GM19035 (cell line): ENCODE measurements around the gene STIP1.

ENCODE experiments used
- ATAC-seq: cut with Tn5 transposase; IDR thresholded peaks from one replicate; pipeline ENCODE4 v1.9.1; 2021; ENCODE audit not compliant: unreplicated experiment

Gene STIP1

DNA sequence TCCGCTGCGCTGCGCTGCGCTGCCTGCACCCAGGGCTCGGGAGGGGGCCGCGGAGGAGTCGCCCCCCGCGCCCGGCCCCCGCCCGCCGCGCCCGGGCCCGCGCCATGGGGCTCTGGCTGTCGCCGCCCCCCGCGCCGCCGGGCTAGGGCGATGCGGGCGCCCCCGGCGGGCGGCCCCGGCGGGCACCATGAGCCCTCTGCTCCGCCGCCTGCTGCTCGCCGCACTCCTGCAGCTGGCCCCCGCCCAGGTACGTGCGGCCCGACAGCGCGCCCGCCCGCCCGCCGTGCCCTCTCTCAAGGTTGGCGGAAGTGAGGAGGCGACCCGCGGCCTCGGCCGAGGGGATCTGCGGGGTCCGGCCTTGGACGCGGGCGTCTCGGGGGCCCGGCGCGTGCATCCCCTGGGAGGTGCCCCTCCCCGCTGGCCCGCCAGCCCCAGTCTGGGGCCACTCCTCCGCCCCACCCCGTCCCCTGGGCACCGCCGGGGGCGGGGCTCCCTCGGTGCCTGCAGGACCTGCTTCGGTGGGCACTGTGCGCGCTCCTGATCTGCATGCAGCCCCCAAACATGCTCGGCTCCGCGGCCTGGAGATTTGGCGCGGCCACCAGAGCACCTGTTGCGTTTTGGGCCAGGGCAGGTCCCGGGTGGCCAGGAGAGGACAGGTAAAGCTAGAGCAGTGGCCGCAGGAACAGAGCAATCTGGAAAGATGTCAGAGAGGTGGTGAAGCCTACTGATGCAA is 48.8 kb downstream of the STIP1 start:
- ATAC-seq = peak; percentile 17

GRCh38 chr11:64235437-64236161 is 49.6 kb downstream of the STIP1 start:
- ATAC-seq = no peak

GRCh38 chr11:64237484-64237951 is 51.5 kb downstream of the STIP1 start:
- ATAC-seq = no peak

- no peak for ATAC-seq
Measured at GRCh38 chr11:64238076-64238475, 52.1 kb downstream of the STIP1 start.

DNA sequence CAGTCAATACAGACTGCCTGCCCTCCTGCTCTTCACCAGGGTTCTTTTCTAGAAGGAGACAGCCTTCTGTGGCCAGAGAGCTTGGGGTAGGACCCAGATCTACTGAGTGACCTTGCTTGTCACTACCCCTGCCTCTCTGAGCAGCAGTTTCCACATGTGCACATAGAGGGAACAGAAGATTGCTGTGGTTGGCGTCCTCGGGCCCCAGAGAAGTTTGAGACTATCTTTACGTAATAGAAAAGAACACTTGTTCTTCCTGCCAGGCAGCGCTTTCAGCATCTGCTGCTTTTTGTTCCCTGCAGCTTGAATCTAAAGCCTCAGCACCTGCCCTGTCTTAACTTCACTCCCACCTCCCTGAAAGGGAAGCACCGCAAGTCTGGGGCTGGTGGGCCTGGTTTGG is 53.0 kb downstream of the STIP1 start:
- no peak for ATAC-seq

- ATAC-seq = no peak
Measured at GRCh38 chr11:64239662-64240434, 53.9 kb downstream of the STIP1 start.

GRCh38 chr11:64240435-64241240 is 54.7 kb downstream of the STIP1 start, which contains the start of gene FKBP2:
FKBP2 (plus strand) TSS chr11:64241095; CDS start chr11:64242388, 1,293 bp downstream.
- ATAC-seq = peak; percentile 54

DNA sequence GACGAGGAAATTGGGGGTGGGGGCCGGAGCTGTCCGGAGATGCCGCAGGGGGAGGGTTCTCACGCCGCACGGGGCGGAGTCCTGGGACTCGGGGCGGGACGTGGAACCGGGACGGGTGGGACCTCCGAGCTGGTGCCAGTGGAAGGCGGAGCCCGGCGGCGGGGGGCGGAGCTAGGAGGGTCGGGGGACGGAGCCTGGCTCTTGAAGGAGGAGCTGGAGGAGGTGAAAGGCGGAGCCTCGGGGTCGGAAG is 55.2 kb downstream of the STIP1 start:
- peak; percentile 64 for ATAC-seq

DNA sequence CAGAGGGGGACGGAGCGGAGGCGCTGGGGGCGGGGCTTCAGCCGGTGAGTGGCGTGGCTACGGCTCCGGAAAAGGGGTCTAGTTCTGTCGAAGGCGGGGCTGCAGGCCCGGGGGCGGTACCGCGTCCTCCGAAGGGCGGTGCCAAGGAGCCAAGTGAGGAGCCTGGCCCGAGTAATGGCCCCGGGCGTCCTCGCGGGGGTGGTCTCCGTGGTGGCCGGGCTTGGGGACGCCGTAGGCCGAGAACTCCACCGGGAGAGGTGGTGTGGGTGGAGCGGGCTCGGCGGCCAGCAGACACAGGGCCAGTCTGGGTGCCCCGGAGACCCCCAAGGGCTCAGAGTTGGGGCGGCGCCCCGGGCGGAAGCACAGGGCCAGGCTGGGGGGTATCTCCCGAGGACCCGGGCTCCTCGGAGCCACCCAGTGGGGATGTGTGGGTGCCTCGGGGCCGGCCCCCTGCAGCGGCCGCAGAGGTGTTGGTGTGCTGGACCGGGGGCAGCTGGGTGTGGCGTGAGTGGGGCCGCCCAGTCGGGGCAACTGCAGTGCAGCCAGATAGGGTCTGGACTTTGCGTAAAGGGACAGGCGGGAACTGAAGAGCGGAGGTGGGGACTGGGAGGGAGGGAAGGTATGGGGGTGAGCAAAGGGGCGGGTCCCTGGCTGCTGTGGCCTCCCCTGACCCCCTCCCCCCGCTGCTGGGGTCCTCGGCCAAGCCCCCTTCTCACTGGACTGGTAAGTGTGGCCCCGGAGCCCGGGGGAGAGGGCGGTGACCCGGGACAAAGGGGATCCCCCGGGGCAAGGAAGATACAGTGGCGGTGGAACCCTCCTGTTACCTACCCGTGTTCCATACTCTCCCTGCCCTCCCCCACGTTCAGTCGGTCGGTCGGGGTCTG is 55.8 kb downstream of the STIP1 start:
- ATAC-seq = peak; percentile 8

DNA sequence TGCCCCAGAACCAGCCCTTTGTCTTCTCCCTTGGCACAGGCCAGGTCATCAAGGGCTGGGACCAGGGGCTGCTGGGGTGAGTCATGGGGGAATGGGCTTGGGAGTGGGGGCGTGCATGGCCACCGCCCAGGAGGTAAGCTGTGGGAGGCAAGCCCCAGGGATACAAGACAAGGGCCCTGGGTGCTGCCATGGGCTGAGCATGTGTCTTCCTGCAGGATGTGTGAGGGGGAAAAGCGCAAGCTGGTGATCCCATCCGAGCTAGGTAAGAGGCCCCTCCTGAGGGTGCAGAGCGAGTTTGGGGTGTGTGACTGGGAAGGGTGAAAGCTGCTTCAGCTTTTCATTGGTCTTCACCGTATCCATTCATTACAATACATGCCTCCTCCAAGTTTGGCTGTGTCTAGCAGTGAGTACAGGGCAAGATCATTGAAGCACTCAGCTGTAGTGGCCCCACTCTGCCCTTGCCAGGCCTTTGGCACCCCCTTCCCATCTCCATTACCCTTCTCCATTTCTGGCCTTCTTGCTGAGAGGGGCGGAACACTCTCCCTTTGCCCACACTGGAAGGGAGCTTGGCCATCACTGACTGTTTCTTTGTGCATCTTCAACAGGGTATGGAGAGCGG is 57.4 kb downstream of the STIP1 start:
- ATAC-seq = no peak

- no peak for ATAC-seq
Measured at GRCh38 chr11:64244107-64244506, 58.1 kb downstream of the STIP1 start.

DNA sequence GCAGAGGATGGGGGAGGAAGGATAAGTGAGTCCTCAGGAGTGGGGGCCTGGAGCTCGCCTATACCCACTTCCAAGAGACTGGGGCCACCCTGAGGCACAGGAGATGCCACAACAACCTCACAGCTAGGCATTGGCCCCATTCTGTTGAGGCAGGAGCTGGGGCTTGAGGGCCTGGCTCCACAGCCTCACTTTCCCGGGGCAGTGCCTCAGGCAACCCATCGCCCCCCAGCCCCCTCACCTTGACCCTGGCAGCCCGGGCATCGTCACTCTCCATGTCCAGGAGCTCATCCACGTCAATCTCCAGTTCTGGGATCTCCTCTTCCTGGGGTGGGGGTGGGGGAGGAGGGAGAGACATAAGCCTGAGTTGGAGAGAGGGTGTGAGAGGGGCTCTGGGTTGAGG is 59.0 kb downstream of the STIP1 start:
- ATAC-seq = no peak

- ATAC-seq = no peak
Measured at GRCh38 chr11:64245401-64245796, 59.4 kb downstream of the STIP1 start.

DNA sequence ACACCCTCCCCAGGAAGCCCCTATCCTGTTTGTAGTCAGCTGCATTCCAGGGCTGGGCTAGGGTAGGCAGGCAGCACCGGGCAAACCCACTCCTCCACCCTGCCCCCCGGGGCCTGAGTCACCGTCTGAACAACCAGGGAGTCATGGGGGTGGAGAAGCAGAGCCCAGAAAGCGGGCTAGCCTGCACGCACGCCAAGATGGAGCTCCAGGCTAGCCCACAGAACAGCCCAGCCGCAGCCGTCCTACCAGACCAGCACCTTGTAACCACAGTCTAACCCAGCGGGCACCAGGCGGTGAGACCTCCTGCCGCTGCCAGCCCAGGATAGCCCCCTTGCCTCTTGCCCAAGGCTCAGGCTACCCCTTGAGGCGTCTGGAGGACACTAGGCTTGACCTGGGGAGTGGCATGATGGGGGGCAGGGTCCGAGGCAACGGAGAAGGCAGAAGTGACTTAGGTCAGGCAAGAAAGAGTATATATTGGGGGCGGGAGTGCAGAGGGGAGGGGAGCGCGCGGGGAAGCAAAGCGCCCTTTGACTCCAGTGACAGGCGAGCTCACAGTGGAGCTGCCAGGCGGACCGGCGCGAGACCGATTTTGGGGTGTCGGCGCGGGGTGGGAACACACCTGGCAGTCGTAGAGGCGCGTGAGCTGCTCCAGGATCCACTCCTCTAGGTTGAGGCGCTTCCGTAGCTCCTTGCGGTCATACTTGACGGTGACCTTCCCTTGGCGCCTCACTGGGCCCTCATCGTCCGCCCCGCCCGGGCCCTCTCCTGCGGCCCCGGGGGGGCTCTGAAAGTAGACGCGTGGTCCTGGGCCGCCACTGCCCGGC is 60.0 kb downstream of the STIP1 start:
- ATAC-seq = no peak

- ATAC-seq = peak; percentile 14
Measured at GRCh38 chr11:64246621-64246870, 60.6 kb downstream of the STIP1 start.

GRCh38 chr11:64246871-64247728 is 61.1 kb downstream of the STIP1 start, which contains the start of gene PPP1R14B:
PPP1R14B (minus strand) TSS chr11:64246943; CDS start chr11:64246673, 270 bp downstream.
- peak; percentile 38 for ATAC-seq

GRCh38 chr11:64247729-64248531 is 62.0 kb downstream of the STIP1 start:
- ATAC-seq = no peak
